Measurements from ENCODE around the gene RPL22. TPM values are rescaled to one million over a fixed set of nuclear protein-coding genes. Genes with fewer than 3 reads are reported as not detected.

RPL22 gene
- total RNA-seq, 1 donor from 2014 or later, result 193 TPM

GRCh38 chr1:6210591-6211355 lies 11.4 kb upstream of the RPL22 start:
- H3K4me3 ChIP-seq (ENCODE audit: low read depth, low read length), result no peak overlapping the region
- DNase-seq (ENCODE audit: low read depth), result no peak
- no peaks in the 10 kb centered on the region for H3K36me3 ChIP-seq (ENCODE audit: control insufficient read depth, insufficient read depth, low read length)
- no peak for TF ChIP-seq CTCF (IDR thresholded peaks at IDR 0.05; ENCODE audit: insufficient read depth, low read length, poor library complexity, severe bottlenecking)
- H3K27me3 ChIP-seq (ENCODE audit: control insufficient read depth, insufficient read depth, low read length), result no peaks in the 10 kb centered on the region

- Histone ChIP-seq H3K27me3 (ENCODE audit: control insufficient read depth, insufficient read depth, low read length) (no peaks in the 10 kb centered on the region), H3K4me3 (ENCODE audit: low read depth, low read length) (no peak overlapping the region), H3K36me3 (ENCODE audit: control insufficient read depth, insufficient read depth, low read length) (no peaks in the 10 kb centered on the region)
- DNase-seq (ENCODE audit: low read depth), result no peak
- peak; percentile 26 for TF ChIP-seq CTCF (IDR thresholded peaks at IDR 0.05; ENCODE audit: insufficient read depth, low read length, poor library complexity, severe bottlenecking)
These were observed 10.5 kb upstream of the RPL22 start for GRCh38 chr1:6209661-6210580.

- TF ChIP-seq CTCF (IDR thresholded peaks at IDR 0.05; ENCODE audit: insufficient read depth, low read length, poor library complexity, severe bottlenecking), result peak; percentile 31
- peak overlapping the region; percentile 7 for H3K4me3 ChIP-seq (ENCODE audit: low read depth, low read length)
These were observed 9.6 kb upstream of the RPL22 start for GRCh38 chr1:6208723-6209660.

GRCh38 chr1:6207921-6208320 lies 8.5 kb upstream of the RPL22 start:
- DNase-seq (ENCODE audit: low read depth), result no peak
- no peak for TF ChIP-seq CTCF (IDR thresholded peaks at IDR 0.05; ENCODE audit: insufficient read depth, low read length, poor library complexity, severe bottlenecking)
- no peaks in the 10 kb centered on the region for H3K27me3 ChIP-seq (ENCODE audit: control insufficient read depth, insufficient read depth, low read length)
- no peaks in the 10 kb centered on the region for H3K36me3 ChIP-seq (ENCODE audit: control insufficient read depth, insufficient read depth, low read length)
- no peak overlapping the region for H3K4me3 ChIP-seq (ENCODE audit: low read depth, low read length)

More at GRCh38 chr1:6208723-6209660, 9.6 kb upstream of the RPL22 start:
- H3K27me3 ChIP-seq (ENCODE audit: control insufficient read depth, insufficient read depth, low read length), result no peaks in the 10 kb centered on the region
- no peaks in the 10 kb centered on the region for H3K36me3 ChIP-seq (ENCODE audit: control insufficient read depth, insufficient read depth, low read length)
- no peak for DNase-seq (ENCODE audit: low read depth)

GRCh38 chr1:6207075-6207885 lies 7.9 kb upstream of the RPL22 start:
- TF ChIP-seq CTCF (IDR thresholded peaks at IDR 0.05; ENCODE audit: insufficient read depth, low read length, poor library complexity, severe bottlenecking), result no peak
- DNase-seq (ENCODE audit: low read depth), result no peak
- Histone ChIP-seq H3K36me3 (ENCODE audit: control insufficient read depth, insufficient read depth, low read length) (no peaks in the 10 kb centered on the region), H3K27me3 (ENCODE audit: control insufficient read depth, insufficient read depth, low read length) (no peaks in the 10 kb centered on the region), H3K4me3 (ENCODE audit: low read depth, low read length) (peak overlapping the region; percentile 67)

Data from kidney epithelial cell (primary cell).